ENCODE results near the gene CELF6.
A peak's percentile ranks its signal among the peaks of the same experiment; 100 is the strongest.

Gene CELF6

DNA sequence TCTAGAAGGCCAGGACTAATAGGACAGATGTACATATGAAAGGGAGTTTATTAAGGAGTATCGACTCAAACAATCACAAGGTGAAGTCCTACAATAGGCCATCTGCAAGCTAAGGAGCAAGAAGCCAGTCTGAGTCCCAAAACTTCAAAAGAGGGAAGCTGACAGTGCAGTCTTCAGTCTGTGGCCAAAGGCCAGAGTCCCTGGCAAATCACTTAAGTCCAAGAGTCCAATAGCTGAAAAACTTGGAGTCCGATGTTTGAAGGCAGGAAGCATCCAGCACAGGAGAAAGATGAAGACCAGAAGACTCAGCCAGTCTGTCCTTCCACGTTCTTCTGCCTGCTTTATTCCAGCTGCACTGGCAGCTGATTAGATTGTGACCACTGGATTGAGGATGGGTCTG is 11.1 kb upstream of the CELF6 start:
- TF ChIP-seq SIN3A (IDR thresholded peaks at IDR 0.05; ENCODE audit: borderline replicate concordance, insufficient read depth, low read length) (no peak), TAF1 (IDR thresholded peaks at IDR 0.05; ENCODE audit: borderline replicate concordance, insufficient read depth, low read length) (no peak), REST (IDR thresholded peaks at IDR 0.05; ENCODE audit: insufficient read depth in 1 of 2, low read depth in 2 of 2, low read length in 2 of 2) (no peak), POLR2AphosphoS5 (IDR thresholded peaks at IDR 0.05; ENCODE audit: low read depth, low read length) (no peak), FOXP2 (optimal IDR thresholded peaks at IDR 0.05; ENCODE audit: borderline replicate concordance, extremely low read depth, extremely low read length, insufficient read depth) (no peak)

DNA sequence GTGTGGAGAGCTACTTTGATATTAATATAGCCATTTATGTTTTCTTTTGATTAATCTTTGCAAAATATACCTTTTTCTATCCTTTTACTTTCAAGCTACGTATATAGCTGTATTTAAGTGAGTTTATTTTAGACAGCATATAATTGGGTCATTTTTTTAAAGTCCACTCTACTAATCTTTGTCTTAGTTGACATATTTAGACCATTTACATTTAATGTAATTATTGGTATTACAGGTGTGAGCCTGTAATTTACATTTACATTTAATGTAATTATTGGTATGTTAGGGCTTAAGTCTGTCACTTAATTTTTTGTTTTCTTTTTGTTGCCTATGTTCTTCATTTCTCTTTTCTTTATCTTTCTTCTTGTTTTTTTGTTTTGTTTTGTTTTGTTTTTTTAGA is 3.8 kb upstream of the CELF6 start:
- TF ChIP-seq POLR2AphosphoS5 (IDR thresholded peaks at IDR 0.05; ENCODE audit: low read depth, low read length) (no peak), TAF1 (IDR thresholded peaks at IDR 0.05; ENCODE audit: borderline replicate concordance, insufficient read depth, low read length) (no peak), REST (IDR thresholded peaks at IDR 0.05; ENCODE audit: insufficient read depth in 1 of 2, low read depth in 2 of 2, low read length in 2 of 2) (no peak), FOXP2 (optimal IDR thresholded peaks at IDR 0.05; ENCODE audit: borderline replicate concordance, extremely low read depth, extremely low read length, insufficient read depth) (no peak), SIN3A (IDR thresholded peaks at IDR 0.05; ENCODE audit: borderline replicate concordance, insufficient read depth, low read length) (no peak)

- TF ChIP-seq FOXP2 (optimal IDR thresholded peaks at IDR 0.05; ENCODE audit: borderline replicate concordance, extremely low read depth, extremely low read length, insufficient read depth) = peak; percentile 46
- no peak for TF ChIP-seq POLR2AphosphoS5 (IDR thresholded peaks at IDR 0.05; ENCODE audit: low read depth, low read length)
- peak; percentile 97 to 99 for TF ChIP-seq REST (IDR thresholded peaks at IDR 0.05; ENCODE audit: insufficient read depth in 1 of 2, low read depth in 2 of 2, low read length in 2 of 2)
- peak; percentile 92; the same call in 1 of the 2 replicates for TF ChIP-seq SIN3A (IDR thresholded peaks at IDR 0.05; ENCODE audit: borderline replicate concordance, insufficient read depth, low read length)
These were observed 485 bp downstream of the CELF6 start for GRCh38 chr15:72319360-72319984.

GRCh38 chr15:72318408-72318942 is 1.5 kb downstream of the CELF6 start:
- no peak for TF ChIP-seq TAF1 (IDR thresholded peaks at IDR 0.05; ENCODE audit: borderline replicate concordance, insufficient read depth, low read length)
- TF ChIP-seq POLR2AphosphoS5 (IDR thresholded peaks at IDR 0.05; ENCODE audit: low read depth, low read length) = no peak
- no peak for TF ChIP-seq FOXP2 (optimal IDR thresholded peaks at IDR 0.05; ENCODE audit: borderline replicate concordance, extremely low read depth, extremely low read length, insufficient read depth)
- TF ChIP-seq REST (IDR thresholded peaks at IDR 0.05; ENCODE audit: insufficient read depth in 1 of 2, low read depth in 2 of 2, low read length in 2 of 2) = no peak
- no peak for TF ChIP-seq SIN3A (IDR thresholded peaks at IDR 0.05; ENCODE audit: borderline replicate concordance, insufficient read depth, low read length)
